HG02852 (cell line): ENCODE results near the gene KCNJ8.
"Not testable (repeated sequence)": the region's sequence is repeated elsewhere in the genome, so short reads cannot be mapped to it uniquely, and the experiment has no call there.

Experiments used
- ATAC-seq: cut with Tn5 transposase; IDR thresholded peaks from one replicate; pipeline ENCODE4 v1.9.1; 2021; ENCODE audit warnings: mild to moderate bottlenecking, moderate library complexity; ENCODE audit not compliant: unreplicated experiment

The KCNJ8 gene

DNA sequence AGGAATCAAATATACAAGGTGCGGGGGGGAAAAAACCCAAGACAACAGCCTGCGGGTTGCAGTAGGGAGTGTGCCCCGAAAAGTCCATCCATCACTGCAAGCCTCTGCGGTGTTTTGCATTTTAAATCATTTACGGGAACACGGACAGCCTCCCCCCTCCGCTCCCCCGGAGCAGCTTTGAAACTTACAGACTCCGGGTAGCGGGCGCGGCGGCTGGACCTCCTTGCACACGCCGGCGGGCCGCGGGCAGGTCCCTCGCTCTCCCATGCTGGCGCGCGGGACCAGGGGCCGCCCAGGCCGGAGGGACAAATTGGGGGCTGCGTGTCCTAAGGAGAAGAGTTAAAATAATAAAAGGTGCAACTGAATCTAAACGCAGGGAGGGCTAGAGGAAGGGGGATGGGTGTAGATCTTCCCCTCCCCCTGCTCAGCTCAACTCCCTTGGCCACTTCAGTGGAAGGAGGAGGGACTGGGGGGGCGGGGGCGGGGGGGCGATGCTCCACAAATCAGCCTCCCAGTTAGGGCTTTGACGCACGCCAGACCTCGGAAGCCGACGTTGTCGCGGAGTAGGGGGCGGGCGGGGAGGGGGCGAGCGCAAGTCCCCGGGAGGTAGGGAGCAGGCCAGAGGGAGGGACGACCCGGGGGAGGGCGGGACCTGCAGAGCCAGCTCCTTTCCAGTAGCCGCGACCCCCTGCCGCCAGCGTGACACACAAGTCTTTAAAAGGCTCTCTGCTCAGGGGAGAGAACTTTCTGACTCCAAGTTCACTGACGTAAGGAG is at the start of gene KCNJ8:
TSS of gene KCNJ8 (minus strand) at position 349 of the 775 bp plus-strand sequence. CDS start 1,090 bp downstream, outside the sequence.
- no peak for ATAC-seq

DNA sequence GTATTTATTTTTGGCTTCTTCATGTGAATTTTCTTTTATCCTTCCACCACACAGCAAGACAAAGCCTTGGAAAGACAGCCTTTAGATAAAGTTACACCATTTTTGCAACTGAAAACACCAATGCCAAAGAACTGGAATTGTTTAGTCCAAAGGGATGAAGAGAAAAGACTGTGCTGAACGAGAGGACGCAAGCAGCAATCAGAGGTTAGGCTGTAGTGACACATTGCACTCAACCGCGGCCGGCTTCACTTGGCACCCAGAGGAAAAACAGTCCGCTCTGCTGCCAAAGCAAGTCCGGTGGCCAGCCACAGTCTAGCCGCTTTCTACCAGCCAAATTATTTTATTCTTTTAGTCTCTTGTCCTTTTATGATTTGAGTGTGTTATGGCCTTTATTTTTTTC is 49.1 kb upstream of the KCNJ8 start:
- no peak for ATAC-seq

DNA sequence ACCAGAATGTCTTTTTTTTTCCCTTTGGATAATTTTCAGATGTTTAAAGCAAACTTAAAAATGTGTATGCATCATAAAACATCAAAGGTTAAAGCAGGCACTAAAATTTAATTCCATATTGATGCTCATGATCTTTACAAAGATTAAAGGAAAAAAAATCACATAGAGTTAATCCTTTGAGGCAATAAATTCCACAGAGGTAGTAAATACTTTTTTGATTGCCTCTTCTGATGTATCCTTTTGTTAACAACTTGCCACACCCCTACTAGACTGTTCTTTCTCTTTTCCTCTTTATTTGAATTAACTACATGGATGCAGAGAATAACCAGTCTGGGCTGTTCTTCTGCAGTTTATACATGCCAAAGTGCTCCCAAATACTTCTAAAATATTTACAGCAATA is 45.2 kb upstream of the KCNJ8 start:
- no peak for ATAC-seq

- no peak for ATAC-seq
Measured at GRCh38 chr12:21819236-21819635, 44.7 kb upstream of the KCNJ8 start.

GRCh38 chr12:21818627-21819026 is 44.1 kb upstream of the KCNJ8 start:
- no peak for ATAC-seq

DNA sequence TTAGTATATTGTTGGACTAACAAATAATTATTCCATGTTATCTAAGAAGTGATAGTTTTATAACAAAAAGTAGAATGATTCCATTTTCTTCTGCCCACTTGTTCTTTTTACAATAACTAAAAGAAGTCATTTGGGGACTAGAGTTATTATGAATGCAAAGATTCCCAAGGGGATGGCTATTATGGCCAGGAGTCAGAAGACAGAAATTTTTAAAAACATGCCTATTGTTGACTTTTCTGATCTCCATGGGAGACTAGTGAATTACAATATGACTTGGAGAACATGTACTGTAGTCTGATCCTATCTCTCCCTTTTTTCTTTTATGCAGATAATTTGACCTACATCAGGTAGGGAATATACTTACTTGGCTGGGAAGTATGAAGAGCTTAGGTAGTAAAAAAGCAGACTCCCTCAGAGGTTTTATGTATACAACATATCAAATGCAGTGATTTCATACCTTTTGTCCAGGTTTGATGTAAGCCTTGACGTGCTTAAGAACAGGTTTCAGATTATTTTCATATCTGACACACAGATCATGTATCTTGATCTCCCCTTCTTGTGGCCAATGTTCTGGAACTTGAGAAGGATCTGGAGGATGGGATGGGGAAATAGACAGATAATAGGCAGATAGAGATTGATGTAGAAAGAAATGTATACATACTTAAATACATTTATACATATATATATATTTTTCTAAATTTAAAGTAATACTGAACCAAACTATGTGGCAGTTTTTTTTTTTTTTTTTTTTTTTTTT is 41.0 kb upstream of the KCNJ8 start:
- no peak for ATAC-seq

DNA sequence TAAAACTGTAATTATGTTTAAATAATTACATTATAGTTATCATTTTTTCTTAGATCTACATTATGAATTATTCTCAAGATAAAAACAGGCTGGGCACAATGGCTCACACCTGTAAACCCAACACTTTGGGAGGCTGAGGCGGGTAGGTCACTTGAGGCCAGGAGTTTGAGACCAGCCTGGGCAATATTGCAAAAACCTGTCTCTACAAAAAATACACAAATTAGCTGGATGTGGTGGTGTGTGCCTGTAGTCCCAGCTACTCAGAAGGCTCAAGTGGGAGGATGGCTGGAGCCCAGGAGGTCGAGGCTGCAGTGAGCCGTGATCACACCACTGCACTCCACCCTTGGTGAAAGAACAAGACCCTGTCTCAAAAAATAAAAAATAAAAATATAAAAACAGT is 40.3 kb upstream of the KCNJ8 start:
- ATAC-seq: no peak

GRCh38 chr12:21814327-21814726 is 39.8 kb upstream of the KCNJ8 start:
- ATAC-seq: no peak

GRCh38 chr12:21813751-21814150 is 39.2 kb upstream of the KCNJ8 start:
- ATAC-seq: no peak

DNA sequence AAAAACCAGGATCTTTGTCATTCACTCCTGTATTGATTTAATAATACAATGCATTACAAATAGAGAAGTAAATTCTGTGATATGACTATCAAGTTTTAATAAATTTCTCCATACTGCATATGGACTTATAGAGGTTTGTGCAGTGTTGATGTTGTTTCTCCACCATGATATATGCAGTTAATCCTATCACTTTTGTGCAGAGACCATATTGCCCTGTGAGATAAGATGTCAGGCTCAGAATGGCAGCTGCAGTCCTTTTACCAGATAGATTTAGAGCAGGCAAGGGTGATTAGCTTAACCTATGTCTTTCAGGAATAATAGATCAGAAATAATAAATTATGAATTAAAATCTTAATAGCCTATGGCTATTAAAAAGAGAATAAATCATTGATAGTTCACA is 38.6 kb upstream of the KCNJ8 start:
- ATAC-seq: no peak

DNA sequence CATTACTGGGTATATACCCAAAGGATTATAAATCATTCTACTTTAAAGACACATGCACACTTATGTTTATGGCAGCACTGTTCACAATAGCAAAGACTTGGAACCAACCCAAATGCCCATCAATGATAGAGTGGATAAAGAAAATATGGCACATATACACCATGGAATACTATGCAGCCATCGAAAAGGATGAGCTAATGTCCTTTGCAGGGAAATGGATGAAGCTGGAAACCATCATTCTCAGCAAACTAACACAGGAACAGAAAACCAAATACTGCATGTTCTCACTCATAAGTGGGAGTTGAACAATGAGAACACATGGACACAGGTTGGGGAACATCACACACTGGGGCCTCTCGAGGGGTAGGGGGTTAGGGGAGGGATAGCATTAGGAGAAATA is 37.8 kb upstream of the KCNJ8 start:
- ATAC-seq: not testable (repeated sequence)

DNA sequence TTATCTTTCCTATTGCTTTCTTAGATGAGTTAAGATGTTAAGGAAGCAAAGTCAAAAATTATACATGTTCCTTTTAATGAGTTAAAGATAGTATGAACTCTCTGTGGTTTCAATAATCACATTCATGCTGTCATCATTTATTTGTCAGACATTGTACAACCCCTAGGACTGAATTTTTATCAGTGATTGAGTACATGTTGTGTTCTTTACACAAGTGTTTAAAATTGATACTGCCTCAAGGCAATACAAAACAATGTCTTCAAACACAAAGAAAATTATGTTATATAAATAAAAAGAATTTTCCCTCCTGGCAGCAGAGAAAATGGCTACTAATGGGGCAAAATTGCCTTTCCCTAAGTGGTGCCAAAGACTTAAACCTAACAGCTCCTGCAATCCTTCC is 34.6 kb upstream of the KCNJ8 start:
- ATAC-seq: no peak

DNA sequence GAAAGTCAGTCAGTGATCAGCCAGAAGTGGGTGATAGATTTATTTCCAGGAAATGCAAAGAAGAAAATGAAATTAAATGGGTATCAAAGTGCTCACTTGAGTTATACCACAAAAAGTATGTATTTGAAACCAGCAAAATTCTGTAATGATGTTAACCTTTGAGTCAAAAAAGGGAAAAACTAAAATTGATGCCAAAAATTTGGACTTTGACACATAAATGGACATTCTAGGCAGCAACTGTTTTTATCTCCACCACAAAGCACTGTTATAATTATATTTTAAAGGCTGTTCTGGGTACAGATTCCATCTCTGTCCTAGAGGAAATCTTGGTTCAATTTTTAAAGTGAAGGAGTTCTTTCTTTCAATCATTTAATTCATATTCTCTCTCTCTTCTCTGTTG is 31.7 kb upstream of the KCNJ8 start:
- no peak for ATAC-seq

- no peak for ATAC-seq
Measured at GRCh38 chr12:21801522-21802288, 27.2 kb upstream of the KCNJ8 start.

GRCh38 chr12:21800011-21800410 is 25.5 kb upstream of the KCNJ8 start:
- no peak for ATAC-seq

DNA sequence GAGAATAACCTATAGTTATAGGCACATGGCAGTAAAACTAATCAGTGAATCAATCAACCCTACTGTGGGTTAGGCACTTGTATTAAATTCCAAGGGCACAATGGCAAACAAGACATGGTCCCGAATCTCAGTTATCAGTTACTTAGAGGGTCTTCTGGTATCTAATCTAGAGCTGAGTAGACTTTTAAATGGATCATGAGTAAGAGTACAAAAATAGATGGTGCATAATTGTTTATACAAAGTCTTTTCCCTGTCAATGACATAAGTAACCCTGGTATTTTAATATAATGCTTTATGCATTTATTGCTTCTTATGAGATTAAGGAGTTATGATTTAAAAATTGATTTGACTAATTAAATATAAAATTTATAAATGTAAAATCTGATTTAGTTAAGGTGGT is 23.0 kb upstream of the KCNJ8 start:
- ATAC-seq: no peak

- no peak for ATAC-seq
Measured at GRCh38 chr12:21795648-21796328, 21.3 kb upstream of the KCNJ8 start.

- ATAC-seq: not testable (repeated sequence)
Measured at GRCh38 chr12:21794807-21795595, 20.5 kb upstream of the KCNJ8 start.

- not testable (repeated sequence) for ATAC-seq
Measured at GRCh38 chr12:21789687-21790086, 15.2 kb upstream of the KCNJ8 start.
